SJCRH30 (cell line): ENCODE measurements around the gene SORCS2. TPM values are rescaled to one million over a fixed set of nuclear protein-coding genes. Genes with fewer than 3 reads are reported as not detected.

ENCODE experiments used
- DNase-seq, 2 experiments: peaks; one replicate each; pipeline ENCODE4 v3.0.0-alpha.2; 2015 to 2020
- H3K27ac ChIP-seq: fragments of 250-450 bp; sonication (Bioruptor Pico); 2 replicates; pipeline ENCODE4 v1.5.1; 2020; ENCODE audit warnings: mild to moderate bottlenecking, moderate library complexity
- H3K27me3 ChIP-seq: fragments of 250-450 bp; sonication (Bioruptor Pico); 2 replicates; pipeline ENCODE4 v1.5.1; 2020; ENCODE audit warnings: mild to moderate bottlenecking, moderate library complexity
- H3K36me3 ChIP-seq: fragments of 250-450 bp; sonication (Bioruptor Pico); 2 replicates; pipeline ENCODE4 v1.5.1; 2020; ENCODE audit warnings: mild to moderate bottlenecking, moderate library complexity
- H3K4me1 ChIP-seq: fragments of 250-450 bp; sonication (Bioruptor Pico); 2 replicates; pipeline ENCODE4 v1.5.1; 2020; ENCODE audit warnings: mild to moderate bottlenecking, moderate library complexity
- H3K4me3 ChIP-seq: fragments of 250-450 bp; sonication (Bioruptor Pico); 2 replicates; pipeline ENCODE4 v1.5.1; 2020; ENCODE audit warnings: mild to moderate bottlenecking, moderate library complexity
- H3K9me3 ChIP-seq: fragments of 250-450 bp; sonication (Bioruptor Pico); replicated peaks from 2 replicates; pipeline ENCODE4 v1.5.1; 2020; ENCODE audit warnings: mild to moderate bottlenecking, moderate library complexity
- total RNA-seq: library from RNA; depleted of rRNA; stranded (reverse); fragments of >200 nt; shearing (Covaris generic); gene quantifications from 2 replicates; pipeline ENCODE4 v1.2.3, GENCODE V29; 2014

SORCS2 gene
- total RNA-seq, 1 experiment from 2014 or later: 1.4 TPM

GRCh38 chr4:7658341-7659204, 466.2 kb downstream of the SORCS2 start:
- Histone ChIP-seq H3K4me3 (no peak overlapping the region), H3K36me3 (no peaks in the 10 kb centered on the region), H3K27ac (no peak overlapping the region), H3K4me1 (no peaks in the 10 kb centered on the region), H3K9me3 (no peaks in the 10 kb centered on the region), H3K27me3 (peaks cover 14% of the 10 kb centered on the region; the same call in 1 of the 2 replicates)
- DNase-seq: peak in 1 of 2 experiments; percentile 48

GRCh38 chr4:7659429-7660175, 467.3 kb downstream of the SORCS2 start:
- H3K36me3 ChIP-seq: no peaks in the 10 kb centered on the region
- no peaks in the 10 kb centered on the region for H3K4me1 ChIP-seq
- H3K9me3 ChIP-seq: no peaks in the 10 kb centered on the region
- no peak for DNase-seq
- no peak overlapping the region for H3K27ac ChIP-seq
- H3K4me3 ChIP-seq: no peak overlapping the region
- H3K27me3 ChIP-seq: peaks cover 12% of the 10 kb centered on the region; the same call in 1 of the 2 replicates

GRCh38 chr4:7660176-7661039, 468.1 kb downstream of the SORCS2 start:
- no peak overlapping the region for H3K4me3 ChIP-seq
- H3K9me3 ChIP-seq: no peaks in the 10 kb centered on the region
- H3K27me3 ChIP-seq: peaks cover 8% of the 10 kb centered on the region; the same call in 1 of the 2 replicates
- H3K36me3 ChIP-seq: no peaks in the 10 kb centered on the region
- no peak overlapping the region for H3K27ac ChIP-seq
- no peaks in the 10 kb centered on the region for H3K4me1 ChIP-seq
- no peak for DNase-seq

DNA sequence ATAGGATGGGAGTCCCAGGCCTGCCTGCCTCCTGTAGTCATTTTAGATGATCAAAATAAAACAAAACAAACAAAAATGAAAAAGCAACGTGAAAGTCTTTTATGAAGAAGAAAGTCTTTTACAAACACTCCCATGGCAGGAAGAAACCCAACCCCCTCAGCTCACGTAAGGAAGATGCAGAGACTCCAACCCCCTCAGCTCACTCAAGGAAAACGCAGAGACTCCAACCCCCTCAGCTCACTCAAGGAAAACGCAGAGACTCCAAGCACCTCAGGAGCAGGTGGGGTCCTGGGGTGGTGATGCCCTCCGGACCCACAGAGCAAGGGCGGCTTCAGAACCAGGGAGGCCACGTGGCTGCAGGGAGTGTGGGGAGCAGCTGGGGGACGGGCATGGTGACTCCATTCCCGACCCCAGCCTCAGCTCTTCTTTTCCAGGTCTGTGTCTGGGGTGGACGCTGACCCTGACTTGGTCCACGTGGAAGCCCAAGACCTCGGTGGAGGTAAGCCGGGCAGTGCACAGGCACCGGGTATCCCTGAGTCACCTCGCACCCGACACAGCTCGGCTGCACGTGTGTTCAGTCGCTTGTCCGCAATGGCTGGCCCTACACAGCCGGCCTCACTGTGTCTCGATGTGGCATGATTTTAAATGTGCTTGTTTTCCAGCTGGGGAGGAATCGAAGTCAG, 468.9 kb downstream of the SORCS2 start:
- peaks cover under 1% of the 10 kb centered on the region; the same call in 1 of the 2 replicates for H3K27me3 ChIP-seq
- no peak for DNase-seq

GRCh38 chr4:7661846-7662506, 469.6 kb downstream of the SORCS2 start:
- no peaks in the 10 kb centered on the region for H3K36me3 ChIP-seq
- no peak for DNase-seq
- no peaks in the 10 kb centered on the region for H3K27me3 ChIP-seq
- no peaks in the 10 kb centered on the region for H3K9me3 ChIP-seq
- no peak overlapping the region for H3K4me3 ChIP-seq
- no peak overlapping the region for H3K27ac ChIP-seq
- H3K4me1 ChIP-seq: no peaks in the 10 kb centered on the region

More for the DNA sequence above, 468.9 kb downstream of the SORCS2 start:
- H3K27ac ChIP-seq: no peak overlapping the region
- H3K36me3 ChIP-seq: no peaks in the 10 kb centered on the region
- H3K4me3 ChIP-seq: no peak overlapping the region
- no peaks in the 10 kb centered on the region for H3K4me1 ChIP-seq
- H3K9me3 ChIP-seq: no peaks in the 10 kb centered on the region

GRCh38 chr4:7662507-7662846, 470.1 kb downstream of the SORCS2 start:
- DNase-seq: no peak
- Histone ChIP-seq H3K9me3 (no peaks in the 10 kb centered on the region), H3K36me3 (no peaks in the 10 kb centered on the region), H3K4me3 (no peak overlapping the region), H3K27ac (no peak overlapping the region), H3K27me3 (no peaks in the 10 kb centered on the region), H3K4me1 (no peaks in the 10 kb centered on the region)

DNA sequence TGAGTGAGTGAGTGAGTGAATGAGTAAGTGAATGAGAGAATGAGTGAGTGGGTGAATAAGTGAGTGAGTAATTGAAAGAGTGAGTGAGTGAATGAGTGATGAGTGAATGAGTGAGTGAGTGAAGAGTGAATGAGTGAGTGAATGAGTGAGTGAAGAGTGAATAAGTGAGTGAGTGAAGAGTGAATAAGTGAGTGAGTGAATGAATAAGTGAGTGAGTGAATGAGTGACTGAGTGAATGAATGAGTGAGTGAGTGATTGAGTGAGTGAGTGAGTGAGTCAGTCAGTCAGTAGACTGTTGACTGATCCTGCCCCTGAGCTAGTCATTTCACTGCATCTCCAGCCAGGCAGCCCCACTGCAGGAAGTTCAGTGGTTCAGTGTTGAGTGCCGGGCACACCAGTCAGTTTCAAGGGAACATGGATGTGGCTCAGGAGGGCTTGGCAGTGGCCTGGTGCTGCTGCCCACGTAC, 470.8 kb downstream of the SORCS2 start:
- no peaks in the 10 kb centered on the region for H3K27me3 ChIP-seq
- no peak for DNase-seq
- no peaks in the 10 kb centered on the region for H3K36me3 ChIP-seq

GRCh38 chr4:7664106-7664505, 471.8 kb downstream of the SORCS2 start:
- no peaks in the 10 kb centered on the region for H3K27me3 ChIP-seq
- no peaks in the 10 kb centered on the region for H3K9me3 ChIP-seq
- H3K4me3 ChIP-seq: no peak overlapping the region
- no peak overlapping the region for H3K27ac ChIP-seq
- H3K4me1 ChIP-seq: no peaks in the 10 kb centered on the region
- DNase-seq: no peak
- H3K36me3 ChIP-seq: no peaks in the 10 kb centered on the region

More for the DNA sequence above, 470.8 kb downstream of the SORCS2 start:
- no peaks in the 10 kb centered on the region for H3K9me3 ChIP-seq
- H3K4me3 ChIP-seq: no peak overlapping the region
- no peaks in the 10 kb centered on the region for H3K4me1 ChIP-seq
- H3K27ac ChIP-seq: no peak overlapping the region

- Histone ChIP-seq H3K4me3 (no peak overlapping the region), H3K9me3 (no peaks in the 10 kb centered on the region), H3K36me3 (no peaks in the 10 kb centered on the region), H3K27me3 (peaks cover 3% of the 10 kb centered on the region; the same call in 1 of the 2 replicates), H3K4me1 (no peaks in the 10 kb centered on the region), H3K27ac (no peak overlapping the region)
- no peak for DNase-seq
Measured at GRCh38 chr4:7665321-7665720, 473.0 kb downstream of the SORCS2 start.

DNA sequence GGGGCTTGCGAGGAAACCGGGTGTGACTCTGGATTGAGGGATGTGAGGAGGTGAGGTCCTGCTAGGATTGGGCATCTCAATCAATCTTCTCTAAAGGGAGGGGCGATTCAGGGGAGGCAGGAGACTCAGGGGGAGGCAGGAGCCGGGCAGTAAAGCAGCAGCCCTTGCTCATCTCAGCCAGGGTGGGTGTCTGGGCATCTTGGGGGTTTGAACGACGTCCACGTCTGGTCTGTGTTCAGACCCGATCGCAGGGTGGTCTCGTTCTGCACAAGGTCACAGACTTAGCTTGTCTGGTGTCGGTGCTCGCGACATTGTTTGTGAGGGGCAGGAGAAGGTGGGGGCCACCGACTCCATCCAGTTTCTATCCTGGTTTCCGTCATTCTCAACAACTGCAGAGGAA, 473.7 kb downstream of the SORCS2 start:
- Histone ChIP-seq H3K27me3 (peaks cover 3% of the 10 kb centered on the region; the same call in 1 of the 2 replicates), H3K4me1 (no peaks in the 10 kb centered on the region), H3K27ac (no peak overlapping the region), H3K4me3 (no peak overlapping the region), H3K36me3 (no peaks in the 10 kb centered on the region), H3K9me3 (no peaks in the 10 kb centered on the region)
- DNase-seq: no peak

DNA sequence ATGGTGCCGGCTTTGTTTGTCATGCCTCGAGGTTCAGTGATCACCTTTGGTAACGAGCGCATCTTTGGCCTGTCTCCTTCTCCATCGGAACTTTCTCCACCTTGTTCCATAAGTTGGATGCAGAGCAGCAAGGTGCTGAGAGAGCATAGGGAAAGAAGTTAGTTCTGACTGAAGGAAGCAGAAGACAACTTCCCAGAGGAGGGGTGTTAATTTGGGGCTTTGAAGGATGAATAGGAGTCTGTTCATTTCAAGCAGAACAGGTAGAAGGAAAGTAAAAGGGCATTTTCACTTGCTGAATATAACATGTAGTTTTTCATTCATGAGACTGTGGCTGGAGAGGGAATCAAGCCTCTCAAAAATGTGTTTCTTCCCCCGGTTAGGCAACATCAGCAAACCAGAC, 474.4 kb downstream of the SORCS2 start:
- Histone ChIP-seq H3K4me1 (no peaks in the 10 kb centered on the region), H3K27me3 (peaks cover 3% of the 10 kb centered on the region; the same call in 1 of the 2 replicates)

GRCh38 chr4:7668271-7668670, 475.9 kb downstream of the SORCS2 start:
- Histone ChIP-seq H3K36me3 (no peaks in the 10 kb centered on the region), H3K9me3 (no peaks in the 10 kb centered on the region), H3K4me1 (no peaks in the 10 kb centered on the region), H3K27ac (no peak overlapping the region), H3K27me3 (peaks cover 9% of the 10 kb centered on the region; the same call in 1 of the 2 replicates), H3K4me3 (no peak overlapping the region)
- no peak for DNase-seq

More for the DNA sequence above, 474.4 kb downstream of the SORCS2 start:
- DNase-seq: no peak
- H3K27ac ChIP-seq: no peak overlapping the region
- H3K9me3 ChIP-seq: no peaks in the 10 kb centered on the region
- no peaks in the 10 kb centered on the region for H3K36me3 ChIP-seq
- no peak overlapping the region for H3K4me3 ChIP-seq

DNA sequence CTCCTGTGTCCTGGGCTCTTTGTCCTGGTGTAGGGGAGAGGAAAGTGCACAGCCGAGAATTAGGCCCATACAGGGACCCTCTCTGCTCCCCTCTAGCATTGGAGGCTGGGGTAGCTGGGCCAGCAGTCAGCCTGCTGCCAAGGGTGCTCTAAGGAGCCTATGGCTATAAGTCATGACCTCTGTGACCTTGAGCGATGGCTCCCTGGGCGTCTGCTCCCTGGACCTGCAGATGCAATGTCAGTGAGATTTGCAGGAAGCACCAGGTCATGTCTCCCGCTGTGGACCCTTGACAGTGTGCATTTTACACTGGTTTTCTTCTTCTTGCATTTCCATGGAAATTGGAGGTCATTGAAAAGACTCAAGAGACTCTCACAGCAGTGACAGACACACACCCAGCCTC, 476.5 kb downstream of the SORCS2 start:
- no peaks in the 10 kb centered on the region for H3K9me3 ChIP-seq
- no peaks in the 10 kb centered on the region for H3K36me3 ChIP-seq

More for the DNA sequence above, 476.5 kb downstream of the SORCS2 start:
- H3K4me3 ChIP-seq: no peak overlapping the region
- DNase-seq: no peak
- no peak overlapping the region for H3K27ac ChIP-seq
- H3K4me1 ChIP-seq: no peaks in the 10 kb centered on the region
- peaks cover 9% of the 10 kb centered on the region; the same call in 1 of the 2 replicates for H3K27me3 ChIP-seq
